DND-41 (cell line): ENCODE data around the gene ZNF750.

ENCODE experiments used
- CTCF ChIP-seq: IDR thresholded peaks from 2 replicates; pipeline ENCODE4 v1.5.1; 2012; ENCODE audit warnings: borderline replicate concordance, low read length, moderate library complexity, mild to moderate bottlenecking; ENCODE audit not compliant: poor library complexity, severe bottlenecking; ENCODE audit errors: extremely low read depth
- EZH2 ChIP-seq: IDR thresholded peaks from 3 replicates; pipeline ENCODE4 v1.6.1; 2012; ENCODE audit warnings: borderline replicate concordance, low read depth, mild to moderate bottlenecking, moderate library complexity, low read length, inconsistent platforms; ENCODE audit not compliant: severe bottlenecking

GRCh38 chr17:82805823-82806222 lies 34.0 kb downstream of the ZNF750 start:
- TF ChIP-seq EZH2 (no peak), CTCF (no peak)
